HG03457 (cell line): Measurements from ENCODE around the gene WHRN.

Experiments
- ATAC-seq: cut with Tn5 transposase; IDR thresholded peaks from one replicate; pipeline ENCODE4 v1.9.1; 2021; ENCODE audit warnings: moderate number of reproducible peaks; ENCODE audit not compliant: unreplicated experiment

Gene WHRN

GRCh38 chr9:114386361-114386885 is 118.8 kb downstream of the WHRN start:
- ATAC-seq = no peak

GRCh38 chr9:114385397-114386181 is 119.7 kb downstream of the WHRN start:
- peak; percentile 81 for ATAC-seq

GRCh38 chr9:114384836-114385396 is 120.4 kb downstream of the WHRN start:
- no peak for ATAC-seq

- no peak for ATAC-seq
These were observed 120.9 kb downstream of the WHRN start for GRCh38 chr9:114384341-114384740.

GRCh38 chr9:114383521-114384231 is 121.6 kb downstream of the WHRN start:
- ATAC-seq = no peak

DNA sequence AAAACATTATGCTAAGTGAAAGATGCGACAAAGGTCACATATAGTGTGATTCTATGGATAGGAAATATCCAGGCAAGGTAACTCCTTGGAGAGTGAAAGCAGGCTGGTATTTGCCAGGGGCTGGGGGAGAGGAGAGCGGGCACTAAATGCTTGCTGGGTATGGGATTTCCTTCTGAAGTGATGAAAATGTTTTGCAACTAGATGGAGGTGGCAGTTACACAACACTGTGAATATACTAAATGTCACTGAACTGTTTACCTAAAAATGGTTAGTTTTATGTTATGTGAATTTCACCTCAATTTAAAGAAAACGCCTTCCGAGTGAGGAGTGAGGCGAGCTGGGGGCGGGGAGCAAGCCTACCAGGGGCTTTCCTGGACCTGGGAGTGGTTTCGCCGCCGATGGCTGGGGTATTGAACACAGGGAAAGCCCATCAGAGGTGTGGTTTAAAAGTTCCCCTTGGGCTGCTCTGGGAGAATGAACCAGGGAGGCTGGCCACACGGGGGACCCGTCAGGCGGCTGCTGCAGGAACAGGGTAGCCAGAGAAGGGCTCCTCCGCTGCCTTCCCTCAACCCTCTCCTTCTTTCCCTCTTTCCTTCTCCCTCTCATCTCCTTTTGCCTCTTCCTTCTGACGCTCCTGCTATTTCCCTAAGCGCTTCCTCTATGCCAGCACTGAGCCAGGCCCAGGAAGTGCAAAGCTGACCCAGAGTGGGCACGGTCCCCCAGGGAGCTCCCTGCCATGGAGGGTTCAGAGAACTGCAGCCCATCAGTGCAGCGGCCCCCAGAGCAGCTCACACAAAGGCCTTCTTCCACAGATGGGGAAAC is 122.4 kb downstream of the WHRN start:
- no peak for ATAC-seq

- no peak for ATAC-seq
These were observed 126.4 kb downstream of the WHRN start for GRCh38 chr9:114378883-114379282.

DNA sequence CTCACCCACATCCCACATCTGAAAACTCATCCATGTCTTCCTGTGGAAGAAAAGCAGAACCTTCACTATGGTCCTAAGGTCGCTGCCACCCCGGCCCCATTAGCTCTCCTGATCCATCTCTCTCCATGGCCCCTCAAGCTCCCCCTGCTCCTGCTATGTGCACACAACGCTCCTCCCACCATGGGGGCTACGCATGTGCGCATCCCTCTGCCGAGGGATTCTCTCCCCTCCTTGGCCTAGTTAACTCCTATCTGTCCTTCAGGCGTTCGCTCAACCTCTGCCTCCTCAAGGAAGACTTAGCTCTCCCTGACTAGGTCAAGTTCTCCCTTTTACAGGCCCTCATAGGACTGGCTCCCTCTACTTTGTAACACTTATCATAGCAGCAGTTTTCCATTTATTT is 127.3 kb downstream of the WHRN start:
- no peak for ATAC-seq

GRCh38 chr9:114376586-114377445 is 128.5 kb downstream of the WHRN start:
- no peak for ATAC-seq

- no peak for ATAC-seq
These were observed 129.7 kb downstream of the WHRN start for GRCh38 chr9:114375386-114376175.

- ATAC-seq = no peak
These were observed 130.3 kb downstream of the WHRN start for GRCh38 chr9:114374936-114375335.

DNA sequence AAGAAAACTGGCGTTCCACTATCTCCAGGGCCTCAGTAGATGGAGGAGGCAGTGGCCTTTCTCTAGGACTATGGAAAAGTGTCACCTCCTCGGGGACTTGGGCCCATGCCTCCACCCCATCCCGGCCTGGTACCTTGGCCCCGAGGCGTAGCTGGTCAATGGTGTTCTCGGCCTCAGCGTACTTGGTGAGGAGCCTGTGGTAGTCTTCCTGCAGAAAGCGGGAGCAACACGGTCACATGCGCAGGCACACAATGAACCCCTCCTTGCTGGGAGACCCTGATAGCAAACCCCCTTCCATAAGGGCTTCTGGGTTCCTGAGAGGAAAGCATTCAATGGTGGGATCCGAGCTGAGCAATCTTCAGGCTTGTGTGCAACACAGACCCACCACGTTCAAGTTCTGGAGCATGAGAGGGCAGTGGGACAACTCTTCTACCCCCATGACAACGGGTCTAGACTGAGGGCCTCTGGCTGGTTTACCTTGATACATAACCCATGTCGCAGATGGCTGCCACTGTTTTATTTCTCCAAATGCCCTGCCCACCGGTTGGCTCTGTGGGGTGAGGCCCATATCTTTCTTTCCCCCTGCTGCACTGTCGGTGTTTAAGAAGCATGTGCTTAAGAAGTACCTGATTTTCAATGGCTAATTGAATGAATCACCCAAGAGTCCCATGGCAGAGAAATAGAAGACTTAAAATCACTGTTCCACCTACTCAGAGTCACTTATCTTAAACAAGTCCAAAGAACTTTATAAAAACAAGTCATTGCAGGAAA is 131.1 kb downstream of the WHRN start:
- ATAC-seq = no peak

DNA sequence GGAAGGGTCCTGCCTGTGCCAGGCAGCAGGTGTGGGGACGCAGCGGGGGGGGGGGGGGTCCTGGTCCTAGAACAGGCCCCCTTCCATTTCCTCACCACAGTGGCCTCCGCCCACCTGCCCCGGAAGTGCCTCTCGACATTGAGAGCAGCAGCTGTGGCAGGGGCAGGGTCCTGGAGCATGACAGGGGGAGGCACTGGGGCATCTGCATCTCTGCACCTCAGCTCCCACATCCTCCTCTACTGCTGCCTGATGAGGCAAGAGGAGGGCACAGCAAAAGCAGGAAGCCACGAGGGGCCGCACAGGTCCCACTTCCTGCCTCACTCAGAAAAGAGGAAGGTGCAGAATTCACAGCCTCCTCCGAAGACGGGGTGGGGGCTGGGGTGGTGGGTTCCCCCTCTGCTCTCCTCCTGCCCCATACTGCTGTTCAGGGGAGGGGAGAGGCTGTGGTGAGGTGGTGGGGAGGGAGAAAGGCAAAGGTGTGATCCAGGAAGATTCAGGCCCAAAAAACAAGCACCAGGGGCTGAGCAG is 132.3 kb downstream of the WHRN start:
- ATAC-seq = peak; percentile 88

DNA sequence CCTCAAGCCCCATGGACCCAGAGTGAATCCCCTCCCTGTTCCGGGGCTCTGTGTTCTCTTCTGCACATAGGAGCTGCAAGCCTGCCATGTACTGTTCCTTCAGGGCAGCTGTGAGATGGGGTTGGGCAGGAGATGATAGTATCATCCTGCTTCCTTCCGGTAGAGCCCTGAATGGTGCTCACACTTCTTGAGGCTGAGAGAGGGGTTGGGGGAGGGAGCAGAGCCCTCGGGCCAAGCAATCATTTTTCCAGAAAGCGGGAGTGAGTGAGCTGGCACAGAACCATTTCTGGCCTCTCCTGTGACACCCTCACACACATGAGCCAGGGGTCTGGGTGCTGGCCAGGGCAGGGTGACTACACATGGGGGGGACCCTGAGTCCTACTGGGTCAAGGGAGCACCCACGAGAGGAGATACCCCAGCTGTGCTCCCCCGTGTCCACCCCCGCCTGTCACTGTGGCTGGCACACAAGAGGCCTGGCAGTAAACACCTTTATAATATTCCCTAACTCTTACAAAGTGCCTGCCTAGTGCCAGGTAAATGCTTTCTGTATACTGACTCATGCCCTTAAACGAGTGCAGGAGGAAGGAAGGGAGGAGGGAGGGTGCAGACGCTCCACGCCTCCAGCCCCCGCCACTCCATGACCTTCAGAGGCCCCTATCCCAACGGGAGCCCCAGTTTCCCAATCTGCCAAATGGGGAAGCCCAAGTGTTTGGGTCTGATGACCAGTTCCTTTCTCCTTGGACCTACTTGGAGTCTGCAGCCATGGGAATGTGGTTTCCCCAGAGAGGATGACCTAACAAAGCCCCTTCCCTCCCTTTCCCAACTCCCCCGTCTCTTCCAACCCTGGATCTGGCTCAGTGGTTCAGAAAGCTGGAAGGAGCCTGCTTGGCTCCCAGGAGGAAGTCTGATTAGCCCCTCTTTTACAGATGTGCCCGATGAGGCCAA is 133.0 kb downstream of the WHRN start:
- no peak for ATAC-seq

DNA sequence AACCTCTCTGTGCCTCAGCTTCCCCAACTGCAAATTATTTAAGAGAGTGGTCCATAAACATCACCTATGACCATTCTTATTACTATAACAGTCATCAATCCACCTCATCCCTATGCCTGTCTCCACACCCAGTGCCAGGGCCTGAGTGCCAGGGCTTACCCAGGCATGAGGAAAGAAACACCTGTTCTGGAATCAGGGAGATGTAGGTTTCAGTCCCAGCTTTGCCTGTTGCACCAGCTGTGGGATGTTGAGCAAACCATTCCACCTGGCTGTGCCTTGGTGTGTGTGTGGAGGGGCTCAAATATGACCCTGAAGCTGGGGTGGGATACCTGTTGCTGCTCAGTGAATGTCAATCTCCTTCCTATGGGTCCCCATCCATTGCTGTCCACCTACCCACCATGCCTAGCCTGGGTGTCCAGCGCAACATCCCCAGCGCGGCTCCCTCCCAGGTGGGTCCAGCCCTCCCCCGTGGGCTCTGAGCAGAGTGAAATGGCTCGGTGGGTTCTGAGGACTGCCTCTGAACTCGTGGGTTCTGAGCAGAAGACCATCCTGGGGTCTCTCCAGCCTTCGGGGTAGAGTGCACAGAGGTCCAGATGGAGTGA is 133.8 kb downstream of the WHRN start:
- no peak for ATAC-seq

DNA sequence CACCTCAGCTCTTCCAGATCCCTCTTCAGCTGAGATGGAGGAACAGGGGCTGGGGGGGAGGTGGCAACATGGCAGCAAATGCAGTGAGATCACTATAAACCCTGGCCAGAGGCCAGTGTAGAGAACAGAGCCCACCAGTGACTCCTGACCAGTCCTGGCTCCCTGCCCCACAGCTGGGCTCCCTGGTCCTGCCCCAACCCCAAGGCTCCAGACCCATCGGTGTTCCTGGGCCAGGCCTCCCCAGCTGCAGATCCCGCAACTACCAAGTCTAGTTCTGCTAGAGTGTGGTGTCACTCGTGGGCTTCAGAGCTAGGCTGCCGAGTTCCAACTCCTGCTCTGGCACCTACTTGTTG is 134.3 kb downstream of the WHRN start:
- no peak for ATAC-seq
